ENCODE results near the gene TRIOBP. TPM values are rescaled to one million over a fixed set of nuclear protein-coding genes. Genes with fewer than 3 reads are reported as not detected.
A peak's percentile ranks its signal among the peaks of the same experiment; 100 is the strongest.

Gene TRIOBP
- total and polyA plus RNA-seq, 2 of the 13 experiments (the other 11 are each of a cell fraction or from before 2014, with no cell fraction given): 6.1 to 15.4 TPM

GRCh38 chr22:37760152-37760551, 63.3 kb downstream of the TRIOBP start (continued):
- TF ChIP-seq HOMEZ (CRISPR knock-in tag; IDR thresholded peaks at IDR 0.05; ENCODE audit: low read depth) (peak; percentile 25; the same call in 1 of the 2 replicates), GABPA (IDR thresholded peaks at IDR 0.05; ENCODE audit: low read depth, low read length) (no peak), GABPA (CRISPR knock-in tag; IDR thresholded peaks at IDR 0.05; ENCODE audit: low read depth) (no peak), TRIM22 (IDR thresholded peaks at IDR 0.05) (no peak), FOXA1 (IDR thresholded peaks at IDR 0.05) (peak; percentile 86), FOXA1 (CRISPR knock-in tag; IDR thresholded peaks at IDR 0.05) (peak; percentile 89), ARID5B (CRISPR knock-in tag; IDR thresholded peaks at IDR 0.05) (peak; percentile 84), KDM3A (CRISPR knock-in tag; IDR thresholded peaks at IDR 0.05; ENCODE audit: low read depth) (0 out of 2 replicates have a peak, but pooled peaks have one; percentile 40), ZFP36 (IDR thresholded peaks at IDR 0.05; ENCODE audit: borderline replicate concordance, low read depth, low read length, partially characterized antibody) (no peak), ZBTB3 (CRISPR knock-in tag; IDR thresholded peaks at IDR 0.05; ENCODE audit: borderline replicate concordance, low read depth) (no peak), ZFP1 (CRISPR knock-in tag; IDR thresholded peaks at IDR 0.05) (peak; percentile 76; the same call in 1 of the 2 replicates), ZNF841 (CRISPR knock-in tag; IDR thresholded peaks at IDR 0.05; ENCODE audit: borderline replicate concordance) (no peak), ZBED4 (CRISPR knock-in tag; IDR thresholded peaks at IDR 0.05; ENCODE audit: borderline replicate concordance) (peak; percentile 44; the same call in 1 of the 2 replicates), SOX6 (IDR thresholded peaks at IDR 0.05) (no peak), SOX6 (CRISPR knock-in tag; IDR thresholded peaks at IDR 0.05) (peak; percentile 80), SALL1 (CRISPR knock-in tag; IDR thresholded peaks at IDR 0.05) (peak; percentile 27; the same call in 1 of the 2 replicates), MXI1 (IDR thresholded peaks at IDR 0.05; ENCODE audit: borderline replicate concordance, low read depth, low read length) (peak; percentile 34; the same call in 1 of the 3 replicates), TEAD3 (CRISPR knock-in tag; optimal IDR thresholded peaks at IDR 0.05; ENCODE audit: borderline replicate concordance) (peak; percentile 70), ATF4 (CRISPR knock-in tag; IDR thresholded peaks at IDR 0.05) (peak in 1 of 2 experiments; percentile 29; a peak in 1 of 4 replicates), CBFB (CRISPR knock-in tag; IDR thresholded peaks at IDR 0.05) (no peak), MED13 (CRISPR knock-in tag; IDR thresholded peaks at IDR 0.05) (no peak)
